ENCODE measurements around the gene ASB8. TPM values are rescaled to one million over a fixed set of nuclear protein-coding genes. Genes with fewer than 3 reads are reported as not detected.
"Not testable (repeated sequence)": the region's sequence is repeated elsewhere in the genome, so short reads cannot be mapped to it uniquely, and the experiment has no call there.

ASB8 gene
- total and polyA plus RNA-seq, 9 of the 15 experiments (the other 6 are each of a cell fraction or from before 2014, with no cell fraction given) = 13.3 to 29.0 (median 19.6) TPM

- TF ChIP-seq ZNF512 (tag; IDR thresholded peaks at IDR 0.05) = peak; percentile 72; the same call in 1 of the 2 replicates
- no peak for TF ChIP-seq PCBP1 (IDR thresholded peaks at IDR 0.05; ENCODE audit: low read depth, low read length, poor library complexity, severe bottlenecking)
- TF ChIP-seq DIDO1 (tag; IDR thresholded peaks at IDR 0.05; ENCODE audit: low read depth) = no peak
Observed at GRCh38 chr12:48115957-48116356, 41.4 kb downstream of the ASB8 start (continued).

- FAIRE-seq; H3K79me2 ChIP-seq (ENCODE audit: control insufficient read depth, insufficient read depth, low read length); H3K27ac ChIP-seq (ENCODE audit: extremely low read depth, low read depth, low read length); H3K4me3 ChIP-seq; H3K4me2 ChIP-seq (ENCODE audit: insufficient read depth, low read length); H3K4me1 ChIP-seq (replicated peaks in 1 of 2; ENCODE audit: control insufficient read depth in 2 of 2, insufficient read depth in 2 of 2, low read length in 2 of 2); BruUV-seq (replicated peaks); H4K20me1 ChIP-seq (replicated peaks; ENCODE audit: control insufficient read depth, insufficient read depth, low read length); in situ Hi-C loops (cut with MboI); ATAC-seq; CTCF ChIA-PET (ENCODE audit: low intra/inter-chr PET ratio); H3K27me3 ChIP-seq (ENCODE audit: control insufficient read depth in 2 of 2, insufficient read depth in 2 of 2, low read length in 2 of 2); DNase-seq (ENCODE audit: extremely low read depth in 1 of 4, low spot score in 3 of 4); H3K9me1 ChIP-seq (ENCODE audit: control insufficient read depth, insufficient read depth, low read length); H2AFZ ChIP-seq (ENCODE audit: low read depth, low read length); H3K9me3 ChIP-seq (replicated peaks; ENCODE audit: control insufficient read depth, insufficient read depth, low read depth, low read length); H3K9ac ChIP-seq (ENCODE audit: insufficient read depth in 1 of 2, low read depth in 2 of 2, low read length in 2 of 2); intact Hi-C loops (cut with micrococcal nuclease); H3K36me3 ChIP-seq (ENCODE audit: control insufficient read depth, insufficient read depth, low read length): not testable (repeated sequence)
- POLR2A ChIA-PET = interaction anchor here (1.4 kb wide), 1 partner anchor 7 kb away, joined by 4 read pairs; the partner anchor contains the start of gene PFKM
- WGBS (ENCODE audit: insufficient coverage, low coverage, missing lambda C conversion rate) = 64% methylated on average over 5 of the region's 5 CpGs
Observed at GRCh38 chr12:48111312-48111693, 46.0 kb downstream of the ASB8 start.
